Neutrophil (primary cell): Measurements from ENCODE around the gene ANKRD66.

Source experiments
- H3K27ac ChIP-seq: fragments of 200-600 bp; sonication (generic); 2 replicates; pipeline ENCODE4 v1.5.1; 2016; ENCODE audit warnings: mild to moderate bottlenecking, moderate library complexity
- H3K27me3 ChIP-seq: fragments of 200-600 bp; sonication (generic); 2 replicates; pipeline ENCODE4 v1.6.0; 2016; ENCODE audit warnings: mild to moderate bottlenecking
- H3K36me3 ChIP-seq: fragments of 200-600 bp; sonication (generic); 2 replicates; pipeline ENCODE4 v1.5.1; 2017
- H3K4me1 ChIP-seq, 2 experiments: fragments of 200-600 bp in 1 of 2; sonication (generic) in 1 of 2; 1 replicate in 1 of 2; 2 replicates in 1 of 2; pipeline versions ENCODE4 v1.5.1 to v1.6.1; 2013 to 2016; ENCODE audit warnings: low read depth in 1 of 2, low read length in 1 of 2, mild to moderate bottlenecking in 1 of 2, moderate library complexity in 1 of 2; ENCODE audit not compliant: control insufficient read depth in 1 of 2, insufficient read depth in 1 of 2
- H3K4me3 ChIP-seq, 2 experiments: fragments of 200-600 bp in 1 of 2; sonication (generic) in 1 of 2; 1 replicate in 1 of 2; 2 replicates in 1 of 2; pipeline ENCODE4 v1.5.1; 2013 to 2016; ENCODE audit warnings: low read depth in 1 of 2, low read length in 1 of 2, mild to moderate bottlenecking in 1 of 2, moderate library complexity in 1 of 2
- H3K9me3 ChIP-seq: fragments of 200-600 bp; sonication (generic); 2 replicates; pipeline ENCODE4 v1.5.1; 2016
- CTCF ChIP-seq: fragments of 200-600 bp; sonication (generic); IDR thresholded peaks from 2 replicates; pipeline ENCODE4 v1.5.1; 2016; ENCODE audit warnings: antibody characterized with exemption

ANKRD66 gene

GRCh38 chr6:46719099-46719498, 27.6 kb upstream of the ANKRD66 start:
- no peak overlapping the region for H3K27ac ChIP-seq
- no peaks in the 10 kb centered on the region for H3K4me1 ChIP-seq
- no peaks in the 10 kb centered on the region for H3K27me3 ChIP-seq
- H3K36me3 ChIP-seq = no peaks in the 10 kb centered on the region
- no peak for TF ChIP-seq CTCF
- H3K4me3 ChIP-seq = no peak overlapping the region
- no peaks in the 10 kb centered on the region for H3K9me3 ChIP-seq

GRCh38 chr6:46720401-46720800, 26.3 kb upstream of the ANKRD66 start:
- TF ChIP-seq CTCF = no peak
- Histone ChIP-seq H3K4me3 (no peak overlapping the region), H3K27me3 (no peaks in the 10 kb centered on the region), H3K4me1 (no peaks in the 10 kb centered on the region), H3K9me3 (no peaks in the 10 kb centered on the region), H3K36me3 (no peaks in the 10 kb centered on the region), H3K27ac (no peak overlapping the region)

GRCh38 chr6:46729787-46730326, 16.9 kb upstream of the ANKRD66 start:
- Histone ChIP-seq H3K27ac (no peak overlapping the region), H3K4me1 (peaks cover under 1 to 4% of the 10 kb centered on the region in 2 experiments), H3K27me3 (peaks cover 33% of the 10 kb centered on the region), H3K9me3 (no peaks in the 10 kb centered on the region), H3K36me3 (no peaks in the 10 kb centered on the region), H3K4me3 (no peak overlapping the region)
- TF ChIP-seq CTCF = no peak

- Histone ChIP-seq H3K27ac (no peak overlapping the region), H3K4me1 (peaks cover 5 to 8% of the 10 kb centered on the region in 2 experiments), H3K9me3 (no peaks in the 10 kb centered on the region), H3K36me3 (no peaks in the 10 kb centered on the region), H3K4me3 (no peak overlapping the region), H3K27me3 (peaks cover 44% of the 10 kb centered on the region)
- no peak for TF ChIP-seq CTCF
Measured at GRCh38 chr6:46730921-46731461, 15.7 kb upstream of the ANKRD66 start.

- H3K9me3 ChIP-seq = no peaks in the 10 kb centered on the region
- no peaks in the 10 kb centered on the region for H3K36me3 ChIP-seq
- H3K4me3 ChIP-seq = no peak overlapping the region
- peaks cover 5 to 8% of the 10 kb centered on the region in 2 experiments for H3K4me1 ChIP-seq
- H3K27ac ChIP-seq = no peak overlapping the region
- peaks cover 68% of the 10 kb centered on the region for H3K27me3 ChIP-seq
- TF ChIP-seq CTCF = no peak
Measured at GRCh38 chr6:46733341-46733801, 13.4 kb upstream of the ANKRD66 start.
